Lower leg skin (tissue), 4 donors: ENCODE data around the gene LHFPL3. TPM values are rescaled to one million over a fixed set of nuclear protein-coding genes. Genes with fewer than 3 reads are reported as not detected.

ENCODE experiments used
- DNase-seq, 2 donors: peaks; one replicate each; pipeline ENCODE4 v3.0.0-alpha.2; 2019; ENCODE audit warnings: low spot score in 2 of 2
- H3K4me3 ChIP-seq: fragments of 200-600 bp; sonication (generic); 2 replicates; pipeline ENCODE4 v1.5.1; 2017; ENCODE audit warnings: mild to moderate bottlenecking, low read depth; ENCODE audit not compliant: poor library complexity, severe bottlenecking
- CTCF ChIP-seq, 3 donors: fragments of 450-650 bp; IDR thresholded peaks; one replicate each; pipeline ENCODE4 v1.5.1; 2016; ENCODE audit warnings: antibody characterized with exemption in 3 of 3, mild to moderate bottlenecking in 3 of 3, moderate library complexity in 2 of 3
- POLR2A ChIP-seq, 2 donors: fragments of 450-650 bp; IDR thresholded peaks; one replicate each; pipeline ENCODE4 v1.6.1; 2016 to 2017; ENCODE audit warnings: antibody characterized with exemption in 2 of 2, mild to moderate bottlenecking in 1 of 2, moderate library complexity in 1 of 2
- WGBS, 2 donors: methylation state at CpG; one replicate each; pipeline ENCODE4 v1.1.5; 2018; 5-methylcytosine and 5-hydroxymethylcytosine counted together
- intact Hi-C: fragments of 100-400 bp; cut with DNase I; formaldehyde crosslinking; loops from one replicate; pipeline ENCODE4 v1.15.0; 2023; ENCODE audit warnings: low total_unique reads
- total RNA-seq, 4 donors: library from RNA; depleted of rRNA; stranded (reverse); fragments of >200 nt; gene quantifications; one replicate each; pipeline ENCODE4 v1.1.0, GENCODE V29; 2016

Gene LHFPL3
- total RNA-seq, 4 donors from 2014 or later: 0.16 to 2.4 TPM; not detected in 2

DNA sequence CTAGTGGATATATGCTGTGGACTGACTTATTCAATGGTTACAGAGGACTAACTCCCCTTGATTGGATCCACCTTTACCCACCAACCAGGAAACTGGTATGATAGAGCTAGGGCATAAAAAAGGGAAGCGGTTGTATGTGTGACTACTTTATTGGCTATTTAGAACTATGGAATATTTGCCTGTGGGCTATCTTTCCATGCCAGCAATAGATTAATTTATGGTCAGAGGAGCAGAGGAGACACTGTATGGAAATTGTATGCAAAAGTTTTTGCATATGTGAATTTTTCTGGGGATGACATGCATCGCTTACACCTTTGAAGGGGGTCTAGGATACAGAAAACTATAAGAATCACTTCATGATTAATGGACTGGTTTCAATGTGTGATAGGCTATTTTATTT lies 105.7 kb downstream of the LHFPL3 start:
- 89 to 91% methylated on average over 2 of the region's 2 CpGs for WGBS, 2 donors

DNA sequence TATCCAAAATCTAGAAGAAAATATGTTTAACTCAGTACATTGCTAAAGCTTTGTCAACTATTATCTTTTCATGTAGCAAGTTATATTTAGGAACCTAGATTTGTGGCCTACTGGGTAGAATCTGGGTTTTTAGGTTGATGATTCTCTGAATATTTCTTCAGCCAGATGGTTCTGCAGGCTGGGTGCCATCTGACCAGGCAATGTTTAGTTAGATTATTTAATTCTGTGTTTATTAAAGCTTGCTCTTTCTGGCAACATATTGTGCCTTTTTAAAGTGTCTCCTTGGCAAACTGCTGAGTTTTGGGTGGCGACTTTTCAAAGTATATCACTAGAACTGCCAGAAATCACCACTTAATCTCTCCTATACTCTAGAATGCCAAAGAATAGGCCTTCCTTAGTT lies 114.1 kb downstream of the LHFPL3 start:
- no peak overlapping the region for H3K4me3 ChIP-seq
- no peak for DNase-seq
- intact Hi-C loops: no loop called here
- no peak for TF ChIP-seq CTCF (IDR thresholded peaks at IDR 0.05)
- no peak for TF ChIP-seq POLR2A (IDR thresholded peaks at IDR 0.05)
- 41 to 56% methylated on average over 1 of the region's 1 CpG for WGBS, 2 donors

More for the DNA sequence above, 105.7 kb downstream of the LHFPL3 start:
- DNase-seq: no peak
- no peak overlapping the region for H3K4me3 ChIP-seq
- intact Hi-C loops: no loop called here
- no peak for TF ChIP-seq POLR2A (IDR thresholded peaks at IDR 0.05)
- TF ChIP-seq CTCF (IDR thresholded peaks at IDR 0.05): no peak

DNA sequence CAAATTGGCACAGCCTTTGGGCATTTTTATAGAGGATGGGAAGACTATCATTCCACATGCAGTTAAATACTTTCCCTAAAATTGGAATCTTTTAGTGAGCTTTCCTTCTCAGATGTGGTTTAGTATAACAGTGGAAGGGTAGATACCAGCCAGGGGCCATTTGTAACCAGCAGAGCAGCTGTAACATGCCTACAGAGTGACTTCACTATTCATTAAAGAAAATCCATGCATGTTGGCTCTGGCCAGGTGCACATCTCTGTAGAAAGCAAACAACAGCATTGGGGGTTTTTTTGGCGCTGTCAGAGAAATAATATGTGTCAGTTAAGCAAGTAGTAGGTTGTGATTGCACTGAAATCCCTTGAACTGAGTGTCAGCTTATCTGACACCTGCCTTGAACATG lies 115.6 kb downstream of the LHFPL3 start:
- intact Hi-C loops: no loop called here
- DNase-seq: no peak
- H3K4me3 ChIP-seq: no peak overlapping the region
- 42 to 63% methylated on average over 1 of the region's 1 CpG for WGBS, 2 donors
- TF ChIP-seq CTCF (IDR thresholded peaks at IDR 0.05) (no peak), POLR2A (IDR thresholded peaks at IDR 0.05) (no peak)

DNA sequence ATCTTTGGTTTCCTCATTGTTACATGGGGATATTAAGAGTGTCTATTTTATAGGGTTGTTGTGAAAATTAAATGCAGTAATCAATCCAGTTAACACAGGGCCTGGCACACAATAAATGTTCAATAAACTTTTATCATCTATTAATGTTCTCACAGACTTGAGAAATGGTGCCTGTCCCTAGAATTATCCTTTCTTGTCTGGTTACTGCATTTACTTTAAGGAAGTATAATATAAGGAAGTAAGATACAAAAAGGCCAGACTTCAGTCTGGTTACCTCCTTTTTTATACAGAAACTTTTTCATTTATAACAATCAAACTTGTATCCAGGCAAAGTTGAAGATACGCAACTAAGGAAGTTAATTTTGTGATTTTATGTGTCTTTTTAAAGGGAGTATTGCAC lies 117.0 kb downstream of the LHFPL3 start:
- intact Hi-C loops: no loop called here
- no peak for TF ChIP-seq CTCF (IDR thresholded peaks at IDR 0.05)
- no peak for TF ChIP-seq POLR2A (IDR thresholded peaks at IDR 0.05)
- no peak overlapping the region for H3K4me3 ChIP-seq
- no peak for DNase-seq
- WGBS, 2 donors: 94 to 97% methylated on average over 1 of the region's 1 CpG

GRCh38 chr7:104450861-104451260 lies 122.5 kb downstream of the LHFPL3 start:
- TF ChIP-seq CTCF (IDR thresholded peaks at IDR 0.05) (no peak), POLR2A (IDR thresholded peaks at IDR 0.05) (no peak)
- H3K4me3 ChIP-seq: no peak overlapping the region
- no peak for DNase-seq
- 75 to 78% methylated on average over 5 of the region's 5 CpGs for WGBS, 2 donors
- intact Hi-C loops: no loop called here

DNA sequence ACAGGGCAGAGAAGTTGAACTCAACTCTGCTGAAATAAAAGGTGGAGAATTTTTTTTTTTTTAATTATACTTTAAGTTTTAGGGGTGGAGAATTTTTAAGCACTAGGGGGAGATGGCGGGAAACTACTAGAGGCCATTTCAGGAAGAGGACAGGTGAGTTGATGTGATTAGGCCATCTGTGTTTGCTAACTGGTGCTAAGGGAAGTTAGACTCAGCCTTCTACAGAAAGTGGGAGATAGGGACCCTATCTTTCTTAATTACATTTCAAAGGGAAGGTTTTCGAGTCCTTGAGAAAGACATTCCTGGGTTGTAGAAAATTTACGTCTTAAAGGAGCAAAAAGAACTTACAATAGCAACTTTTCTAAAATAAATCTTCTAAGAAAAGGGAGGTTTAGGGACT lies 124.8 kb downstream of the LHFPL3 start:
- no peak overlapping the region for H3K4me3 ChIP-seq
- DNase-seq: no peak
- WGBS, 2 donors: 73 to 77% methylated on average over 3 of the region's 3 CpGs
- intact Hi-C loops: no loop called here
- no peak for TF ChIP-seq CTCF (IDR thresholded peaks at IDR 0.05)
- no peak for TF ChIP-seq POLR2A (IDR thresholded peaks at IDR 0.05)
